CD4-positive, alpha-beta memory T cell (primary cell): ENCODE results near the gene GJA10. TPM values are rescaled to one million over a fixed set of nuclear protein-coding genes. Genes with fewer than 3 reads are reported as not detected.
A peak's percentile ranks its signal among the peaks of the same experiment; 100 is the strongest.

Experiments
- CTCF ChIA-PET: fragments of 350-600 bp; sonication (Branson Sonifier 250); formaldehyde crosslinking; loops from one replicate; lab custom pipeline; 2021; ENCODE audit warnings: inconsistent platforms; ENCODE audit not compliant: partially characterized antibody; lab: Charles Lee
- POLR2A ChIA-PET: fragments of 350-600 bp; sonication (Branson Sonifier 250); formaldehyde crosslinking; loops from one replicate; lab custom pipeline; 2021; ENCODE audit not compliant: partially characterized antibody; lab: Charles Lee
- DNase-seq, 5 donors: peaks; one replicate each; pipeline versions ENCODE4 v3.0.0 to v3.0.0-alpha.2; 2020 to 2022; ENCODE audit warnings: mixed read lengths in 1 of 5
- H3K27ac ChIP-seq: one replicate; pipeline ENCODE4 v1.7.0; 2013; ENCODE audit warnings: low read depth, low read length
- H3K27me3 ChIP-seq: 2 replicates; pipeline ENCODE4 v1.7.0; 2013; ENCODE audit warnings: mild to moderate bottlenecking, low read length, moderate library complexity; ENCODE audit not compliant: insufficient read depth
- H3K36me3 ChIP-seq: 2 replicates; pipeline ENCODE4 v1.7.0; 2013; ENCODE audit warnings: mild to moderate bottlenecking, low read length, moderate library complexity; ENCODE audit not compliant: insufficient read depth
- H3K4me1 ChIP-seq: 2 replicates; pipeline ENCODE4 v1.7.0; 2013; ENCODE audit warnings: mild to moderate bottlenecking, low read length, moderate library complexity; ENCODE audit not compliant: insufficient read depth
- H3K4me3 ChIP-seq, 2 donors: one replicate each; pipeline ENCODE4 v1.7.0; 2013; ENCODE audit warnings: low read length in 2 of 2, mild to moderate bottlenecking in 1 of 2
- H3K9me3 ChIP-seq, 2 donors: one replicate each; pipeline ENCODE4 v1.7.0; 2013; ENCODE audit warnings: low read length in 2 of 2, control low read depth in 1 of 2; ENCODE audit not compliant: control insufficient read depth in 1 of 2
- H3K27ac Mint-ChIP-seq, 7 donors: one replicate each; pipeline ENCODE4 v1.8.0; 2020 to 2021; ENCODE audit warnings: mixed read lengths in 7 of 7, mild to moderate bottlenecking in 6 of 7, inconsistent platforms in 3 of 7, moderate library complexity in 3 of 7
- H3K27me3 Mint-ChIP-seq, 2 donors: one replicate each; pipeline ENCODE4 v1.8.0; 2020 to 2021; ENCODE audit warnings: mixed read lengths in 2 of 2
- H3K36me3 Mint-ChIP-seq, 2 donors: one replicate each; pipeline ENCODE4 v1.8.0; 2020 to 2021; ENCODE audit warnings: mixed read lengths in 2 of 2, inconsistent platforms in 1 of 2, mild to moderate bottlenecking in 1 of 2
- H3K4me1 Mint-ChIP-seq, 4 donors: one replicate each; pipeline ENCODE4 v1.8.0; 2020 to 2021; ENCODE audit warnings: mixed read lengths in 4 of 4, mild to moderate bottlenecking in 1 of 4
- H3K4me3 Mint-ChIP-seq, 8 donors: one replicate each; pipeline ENCODE4 v1.8.0; 2020 to 2021; ENCODE audit warnings: mixed read lengths in 8 of 8, mild to moderate bottlenecking in 7 of 8, moderate library complexity in 6 of 8, inconsistent platforms in 3 of 8
- H3K9me3 Mint-ChIP-seq, 8 donors: one replicate each; pipeline ENCODE4 v1.8.0; 2020 to 2021; ENCODE audit warnings: mixed read lengths in 8 of 8, mild to moderate bottlenecking in 5 of 8, inconsistent platforms in 3 of 8, moderate library complexity in 1 of 8
- intact Hi-C: fragments of 100-400 bp; cut with micrococcal nuclease; formaldehyde crosslinking; loops from one replicate; pipeline ENCODE4 v1.15.1; 2023
- polyA plus RNA-seq, 2 donors: library from polyadenylated mRNA; unstranded; fragments of 300-500 nt; fragmentation: Illumina TruSeq; gene quantifications; one replicate each; pipeline ENCODE4 v1.2.3, GENCODE V29; 2021
- total RNA-seq, 2 experiments: library from RNA; stranded (reverse); gene quantifications; one replicate each; pipeline ENCODE4 v1.2.3, GENCODE V29; 2021

The GJA10 gene
- total and polyA plus RNA-seq, 4 experiments from 2014 or later: not detected

DNA sequence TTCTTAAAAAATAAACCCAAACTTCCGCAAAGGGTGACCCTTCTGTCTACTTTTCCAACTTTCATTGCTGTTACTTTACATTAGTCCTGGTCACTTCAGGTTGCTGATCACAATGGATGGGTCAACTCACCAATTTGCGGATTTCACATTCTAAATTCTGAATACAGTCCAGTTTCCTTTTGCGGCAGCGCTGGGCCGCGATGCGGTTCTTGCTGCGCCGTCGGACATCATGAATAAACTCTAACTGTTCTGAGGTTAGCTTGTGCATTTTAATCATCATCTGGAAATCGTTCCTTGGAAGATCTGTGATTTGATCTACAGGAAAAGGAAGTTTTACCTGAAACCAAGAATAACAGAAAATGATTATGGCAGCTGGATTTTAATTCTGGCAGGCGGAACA is 43.7 kb downstream of the GJA10 start:
- Mint-ChIP-seq H3K27me3 (no peaks in the 10 kb centered on the region), H3K27ac (peak overlapping the region in 1 of 7 donors; percentile 8), H3K9me3 (peaks cover 0 to 4% (median 0%) of the 10 kb centered on the region in 8 donors), H3K4me1 (peaks cover 5 to 19% (median 10%) of the 10 kb centered on the region in 4 donors), H3K36me3 (peaks cover 42 to 56% of the 10 kb centered on the region in 2 donors), H3K4me3 (no peak overlapping the region)
- no peak for DNase-seq
- Histone ChIP-seq H3K9me3 (no peaks in the 10 kb centered on the region), H3K36me3 (peaks cover 6% of the 10 kb centered on the region), H3K27me3 (no peaks in the 10 kb centered on the region), H3K4me1 (peaks cover 7% of the 10 kb centered on the region), H3K4me3 (no peak overlapping the region), H3K27ac (no peak overlapping the region)
- POLR2A ChIA-PET: no interaction called here
- intact Hi-C loops: no loop called here
- CTCF ChIA-PET: interaction anchor here (3.7 to 9.7 kb wide), 2 partner anchors 14 to 539 kb away, joined by 31 to 326 read pairs; no protein-coding TSS in a partner anchor

DNA sequence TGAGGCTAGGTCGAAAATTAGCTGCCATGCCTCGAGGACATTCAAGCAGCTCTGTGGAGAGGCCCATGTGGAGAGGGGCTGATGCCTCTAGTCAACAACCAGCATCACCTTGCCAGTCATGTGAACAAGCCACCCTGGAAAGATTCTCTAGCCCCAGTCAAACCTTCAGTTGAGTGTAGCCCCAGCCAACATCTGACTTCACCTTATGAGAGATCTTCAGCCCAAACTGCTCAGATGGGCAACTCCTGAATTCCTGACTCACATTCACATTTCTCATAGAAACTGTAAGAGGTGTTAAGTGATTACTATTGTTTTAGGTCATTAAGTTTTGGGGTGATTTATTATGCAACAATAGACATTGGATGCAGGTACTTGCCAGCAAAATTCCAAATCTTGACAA is 44.9 kb downstream of the GJA10 start:
- Histone ChIP-seq H3K27ac (no peak overlapping the region), H3K4me3 (no peak overlapping the region), H3K36me3 (peaks cover 6% of the 10 kb centered on the region), H3K9me3 (no peaks in the 10 kb centered on the region), H3K4me1 (peaks cover 7% of the 10 kb centered on the region), H3K27me3 (no peaks in the 10 kb centered on the region)
- intact Hi-C loops: no loop called here
- Mint-ChIP-seq H3K4me1 (peaks cover 5 to 19% (median 10%) of the 10 kb centered on the region in 4 donors), H3K9me3 (peaks cover 0 to 4% (median 0%) of the 10 kb centered on the region in 8 donors), H3K4me3 (no peak overlapping the region), H3K27ac (peak overlapping the region in 3 of 7 donors; percentile 5 to 69 (median 63)), H3K36me3 (peaks cover 37 to 52% of the 10 kb centered on the region in 2 donors), H3K27me3 (no peaks in the 10 kb centered on the region)
- ChIA-PET POLR2A (no interaction called here), CTCF (interaction anchor here (2.5 to 9.7 kb wide), 6 partner anchors 13 to 537 kb away, joined by 19 to 326 read pairs (median 38); partner anchors contain the start of gene BACH2)
- DNase-seq: no peak

DNA sequence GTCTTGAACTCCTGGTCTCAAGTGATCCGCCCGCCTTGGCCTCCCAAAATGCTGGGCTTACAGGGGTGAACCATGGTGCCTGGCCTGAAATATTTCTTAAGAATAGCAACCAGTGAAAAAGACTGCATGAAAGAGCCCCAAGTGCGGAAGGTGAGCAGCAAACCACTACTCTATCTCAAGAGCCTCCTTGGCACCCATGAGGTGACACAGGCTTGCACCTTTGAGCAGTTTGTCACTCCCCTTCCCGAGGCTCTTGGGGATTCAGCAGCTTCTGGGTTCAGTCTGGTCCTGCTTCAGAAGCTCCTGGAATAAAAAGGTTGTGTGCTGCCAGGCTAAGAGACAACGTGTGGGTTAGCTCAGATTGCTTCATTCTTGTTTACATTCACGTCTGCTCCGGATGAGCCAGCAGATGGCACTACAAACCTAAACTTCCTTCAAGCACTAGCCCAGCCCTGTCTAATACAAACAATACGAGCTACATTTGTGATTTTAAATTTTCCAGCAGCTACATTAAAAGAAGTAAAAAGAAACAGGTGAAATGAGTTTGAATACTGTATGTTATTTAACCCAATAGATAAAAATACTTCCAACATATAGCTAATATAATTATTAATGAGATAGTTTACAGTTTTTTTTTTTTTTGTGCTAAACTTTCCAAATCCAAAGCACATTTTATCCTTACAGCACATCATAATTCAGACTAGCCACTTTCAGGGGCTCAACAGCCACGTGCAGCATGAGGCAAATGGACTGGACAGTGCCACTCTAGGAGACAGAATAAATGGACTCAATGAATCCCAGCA is 46.2 kb downstream of the GJA10 start:
- DNase-seq: peak; percentile 70 to 78 (median 71)
- Histone ChIP-seq H3K27me3 (no peaks in the 10 kb centered on the region), H3K36me3 (peaks cover 6% of the 10 kb centered on the region), H3K27ac (no peak overlapping the region), H3K4me3 (no peak overlapping the region), H3K4me1 (peaks cover 7% of the 10 kb centered on the region), H3K9me3 (no peaks in the 10 kb centered on the region)
- H3K9me3 Mint-ChIP-seq: peaks cover 0 to 2% (median 0%) of the 10 kb centered on the region in 8 donors
- no peak overlapping the region for H3K4me3 Mint-ChIP-seq
- CTCF ChIA-PET: interaction anchor here (0.6 to 9.7 kb wide), 106 partner anchors 8 to 634 kb away, joined by 3 to 326 read pairs (median 5); partner anchors contain the start of genes BACH2, CASP8AP2 and MDN1
- H3K27ac Mint-ChIP-seq: peak overlapping the region in 6 of 7 donors; percentile 5 to 67 (median 40)
- intact Hi-C loops: loop anchor here (1.0 to 10.0 kb wide), 11 partner anchors 116 to 634 kb away; partner anchors contain the start of gene CASP8AP2
- H3K36me3 Mint-ChIP-seq: peaks cover 33 to 50% of the 10 kb centered on the region in 2 donors
- H3K27me3 Mint-ChIP-seq: no peaks in the 10 kb centered on the region
- POLR2A ChIA-PET: interaction anchor here (0.6 to 1.6 kb wide), 17 partner anchors 12 to 538 kb away, joined by 3 to 19 read pairs (median 4); partner anchors contain the start of gene MDN1
- peaks cover 10 to 30% (median 17%) of the 10 kb centered on the region in 4 donors for H3K4me1 Mint-ChIP-seq

DNA sequence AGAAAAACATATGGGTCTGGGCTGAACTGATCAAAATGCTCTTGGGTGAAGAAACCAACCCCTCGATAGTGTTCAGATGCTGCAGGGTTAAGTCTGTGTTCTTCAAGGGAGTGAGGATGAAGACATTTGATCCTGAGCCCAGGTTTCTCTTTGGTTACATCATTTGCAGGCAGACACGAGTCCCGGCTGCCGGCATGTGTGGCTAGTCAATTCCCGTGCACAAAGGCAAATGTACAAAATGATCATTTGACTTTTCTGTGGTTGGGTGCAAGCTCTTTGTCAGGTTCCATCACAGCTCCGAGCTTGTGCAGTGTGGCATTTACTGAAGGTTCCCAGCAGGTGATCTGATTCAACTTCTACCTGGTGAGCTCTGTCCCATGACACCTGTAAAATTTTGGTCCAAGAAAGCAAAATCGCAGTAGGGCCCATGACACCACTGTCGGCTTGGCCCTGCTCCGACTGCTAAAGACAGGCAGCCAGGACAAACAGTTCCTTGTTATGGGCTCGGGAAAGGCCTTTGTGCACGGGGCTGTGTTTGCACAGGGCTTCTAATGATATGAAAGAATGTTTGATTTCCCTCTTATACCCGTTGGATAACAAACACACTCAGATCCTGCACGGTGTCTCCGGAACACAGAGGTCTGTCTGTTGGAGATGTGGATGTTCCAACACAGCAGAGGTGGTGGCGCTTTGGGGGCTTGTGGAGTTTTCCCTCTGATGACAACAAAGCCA is 46.9 kb downstream of the GJA10 start:
- H3K27ac ChIP-seq: no peak overlapping the region
- peaks cover 0 to 2% (median 0%) of the 10 kb centered on the region in 8 donors for H3K9me3 Mint-ChIP-seq
- H3K27me3 Mint-ChIP-seq: no peaks in the 10 kb centered on the region
- ChIA-PET POLR2A (interaction anchor here (0.9 to 1.6 kb wide), 12 partner anchors 12 to 538 kb away, joined by 3 to 19 read pairs (median 4); partner anchors contain the start of gene MDN1), CTCF (interaction anchor here (0.6 to 9.7 kb wide), 96 partner anchors 8 to 634 kb away, joined by 3 to 326 read pairs (median 6); partner anchors contain the start of genes BACH2, CASP8AP2 and MDN1)
- H3K36me3 Mint-ChIP-seq: peaks cover 30 to 42% of the 10 kb centered on the region in 2 donors
- peaks cover 10 to 30% (median 18%) of the 10 kb centered on the region in 4 donors for H3K4me1 Mint-ChIP-seq
- H3K27ac Mint-ChIP-seq: peak overlapping the region in 3 of 7 donors; percentile 15 to 65 (median 23)
- no peaks in the 10 kb centered on the region for H3K27me3 ChIP-seq
- no peak overlapping the region for H3K4me3 Mint-ChIP-seq
- no peak overlapping the region for H3K4me3 ChIP-seq
- H3K4me1 ChIP-seq: peaks cover 7% of the 10 kb centered on the region
- H3K36me3 ChIP-seq: peaks cover 6% of the 10 kb centered on the region
- no peak for DNase-seq
- H3K9me3 ChIP-seq: no peaks in the 10 kb centered on the region
- intact Hi-C loops: loop anchor here (2.0 to 10.0 kb wide), 3 partner anchors 116 to 334 kb away; partner anchors contain the start of gene CASP8AP2

DNA sequence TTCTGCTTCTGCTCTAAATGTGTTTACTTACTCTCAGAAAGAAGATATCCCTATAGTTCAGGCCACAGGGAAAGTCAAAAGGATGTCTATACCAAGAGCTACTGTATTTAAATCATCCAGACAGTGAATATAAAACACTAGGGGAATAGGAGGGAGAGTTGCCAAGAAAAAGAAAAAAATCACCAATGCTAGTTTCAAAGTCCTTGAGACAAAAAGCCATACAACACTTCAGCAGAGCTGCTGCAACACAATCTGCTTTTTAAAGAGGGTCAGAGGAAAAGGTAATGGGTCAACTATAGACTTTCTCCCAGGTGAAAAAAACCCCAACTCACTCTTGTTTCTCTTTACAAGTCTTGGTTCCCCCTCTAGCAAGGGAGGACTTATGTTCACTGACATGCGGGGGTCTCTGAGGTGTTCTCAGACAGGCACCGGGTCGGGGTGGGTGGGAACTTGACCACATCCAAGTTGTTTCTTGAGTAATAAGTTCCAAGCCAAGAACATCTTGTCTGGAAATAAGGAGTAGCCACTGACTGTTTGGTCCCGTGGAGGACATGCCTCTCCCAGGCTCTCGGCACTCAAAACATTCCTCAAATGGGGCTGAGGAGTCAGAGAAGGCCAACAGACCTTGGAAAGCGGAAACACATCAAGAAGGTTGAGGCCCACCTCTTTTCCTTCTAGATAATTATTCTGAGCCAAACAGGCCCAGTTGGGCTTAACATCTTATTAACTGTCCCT is 47.7 kb downstream of the GJA10 start:
- H3K27me3 Mint-ChIP-seq: no peaks in the 10 kb centered on the region
- H3K27me3 ChIP-seq: no peaks in the 10 kb centered on the region
- peaks cover 10 to 30% (median 19%) of the 10 kb centered on the region in 4 donors for H3K4me1 Mint-ChIP-seq
- H3K27ac Mint-ChIP-seq: peak overlapping the region in 5 of 7 donors; percentile 4 to 84 (median 70)
- no peaks in the 10 kb centered on the region for H3K9me3 ChIP-seq
- no peak overlapping the region for H3K27ac ChIP-seq
- no peak overlapping the region for H3K4me3 ChIP-seq
- no peak overlapping the region for H3K4me3 Mint-ChIP-seq
- no peak for DNase-seq
- H3K36me3 ChIP-seq: peaks cover 4% of the 10 kb centered on the region
- peaks cover 0 to 2% (median 0%) of the 10 kb centered on the region in 8 donors for H3K9me3 Mint-ChIP-seq
- H3K36me3 Mint-ChIP-seq: peaks cover 30 to 35% of the 10 kb centered on the region in 2 donors
- ChIA-PET CTCF (interaction anchor here (1.1 to 9.7 kb wide), 30 partner anchors 10 to 631 kb away, joined by 3 to 326 read pairs (median 9); partner anchors contain the start of gene BACH2), POLR2A (interaction anchor here (1.5 kb wide), 1 partner anchor 531 kb away, joined by 4 read pairs; no protein-coding TSS in a partner anchor)
- peaks cover 7% of the 10 kb centered on the region for H3K4me1 ChIP-seq
- intact Hi-C loops: loop anchor here (2.0 to 10.0 kb wide), 3 partner anchors 117 to 333 kb away; partner anchors contain the start of gene CASP8AP2

DNA sequence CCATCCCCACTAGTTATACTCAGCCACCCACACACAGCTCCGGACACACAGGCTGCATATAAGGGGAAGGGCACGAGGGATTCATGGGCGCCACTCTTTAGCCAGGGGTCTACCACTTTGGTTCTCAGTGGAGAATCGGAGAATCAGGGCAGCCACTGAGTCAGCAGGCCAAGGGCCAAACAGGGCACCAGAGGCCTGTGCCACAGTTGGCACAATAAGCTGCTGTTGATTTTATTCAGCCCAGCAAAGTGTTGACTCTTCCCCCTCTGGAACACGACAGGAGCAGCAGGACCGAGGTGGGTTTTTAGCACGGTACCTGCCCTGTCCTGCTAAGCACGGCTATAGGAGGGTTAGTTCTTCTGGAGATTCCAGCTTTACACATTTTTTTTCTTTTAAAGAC is 48.3 kb downstream of the GJA10 start:
- Histone ChIP-seq H3K4me1 (peaks cover 7% of the 10 kb centered on the region), H3K9me3 (no peaks in the 10 kb centered on the region), H3K27ac (no peak overlapping the region), H3K27me3 (no peaks in the 10 kb centered on the region), H3K36me3 (no peaks in the 10 kb centered on the region), H3K4me3 (no peak overlapping the region)
- Mint-ChIP-seq H3K27me3 (no peaks in the 10 kb centered on the region), H3K9me3 (peaks cover 0 to 2% (median 0%) of the 10 kb centered on the region in 8 donors), H3K36me3 (peaks cover 29 to 31% of the 10 kb centered on the region in 2 donors), H3K4me1 (peaks cover 10 to 30% (median 21%) of the 10 kb centered on the region in 4 donors), H3K27ac (peak overlapping the region in 3 of 7 donors; percentile 60 to 84 (median 84)), H3K4me3 (no peak overlapping the region)
- intact Hi-C loops: loop anchor here (10.0 kb wide), 1 partner anchor 118 kb away; the partner anchor contains the start of gene CASP8AP2
- no peak for DNase-seq
- ChIA-PET CTCF (interaction anchor here (0.7 to 9.7 kb wide), 10 partner anchors 10 to 534 kb away, joined by 3 to 326 read pairs (median 6); partner anchors contain the start of gene BACH2), POLR2A (no interaction called here)
